T-helper 9 cell (primary cell): ENCODE results near the gene TEDC2.
"Not testable (repeated sequence)": the region's sequence is repeated elsewhere in the genome, so short reads cannot be mapped to it uniquely, and the experiment has no call there.

Experiments
- DNase-seq: peaks from one replicate; pipeline ENCODE4 v3.0.0-alpha.2; 2020

Gene TEDC2

DNA sequence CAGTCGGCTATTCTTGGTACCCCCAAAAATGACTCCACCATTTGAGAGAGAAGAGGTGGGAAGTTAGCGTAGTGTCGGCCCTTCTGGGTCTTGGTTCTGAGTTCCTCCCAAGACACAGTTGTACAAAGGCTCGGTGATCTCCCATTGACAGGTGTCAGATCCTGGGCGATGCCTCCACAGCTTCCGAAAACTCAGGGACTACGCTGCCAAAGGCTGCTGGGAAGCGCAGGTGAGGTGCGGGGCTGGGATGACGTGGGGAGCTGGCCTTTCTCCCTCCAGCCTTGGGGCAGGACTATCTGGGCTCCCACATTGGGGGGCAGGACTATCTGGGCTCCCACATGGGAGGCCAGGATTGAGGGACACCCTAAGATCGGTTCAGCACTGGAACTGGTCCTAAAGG lies 20.3 kb upstream of the TEDC2 start:
- no peak for DNase-seq

DNA sequence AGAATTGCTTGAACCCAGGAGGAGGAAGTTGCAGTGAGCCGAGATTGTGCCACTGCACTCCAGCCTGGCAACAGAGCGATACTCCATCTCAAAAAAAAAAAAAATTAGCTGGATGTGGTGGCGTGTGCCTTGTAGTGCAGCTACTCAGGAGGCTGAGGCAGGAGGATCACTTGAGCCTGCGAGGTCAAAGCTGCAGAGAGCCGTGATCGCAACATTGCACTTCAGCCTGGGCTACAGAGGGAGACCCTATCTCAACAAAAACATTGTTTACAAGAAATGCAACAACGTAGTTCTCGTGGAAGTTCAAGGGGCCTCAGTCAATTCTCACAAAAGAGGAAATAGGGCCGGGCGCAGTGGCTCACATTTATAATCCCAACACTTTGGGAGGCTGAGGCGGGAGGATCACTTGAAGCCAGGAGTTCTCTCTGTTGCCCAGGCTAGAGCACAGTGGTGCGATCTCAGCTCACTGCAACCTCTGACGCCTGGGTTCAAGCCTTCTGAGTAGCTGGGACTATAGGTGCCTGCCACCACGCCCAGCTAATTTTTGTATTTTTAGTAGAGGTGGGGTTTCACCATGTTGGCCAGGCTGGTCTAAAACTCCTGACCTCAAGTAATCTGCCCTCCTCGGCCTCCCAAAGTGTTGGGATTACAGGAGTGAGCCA lies 18.6 kb upstream of the TEDC2 start:
- DNase-seq: not testable (repeated sequence)

GRCh38 chr16:2443555-2443954 lies 16.4 kb upstream of the TEDC2 start:
- DNase-seq: no peak

- no peak for DNase-seq
These were observed 11.9 kb upstream of the TEDC2 start for GRCh38 chr16:2447920-2448583.

- no peak for DNase-seq
These were observed 10.8 kb upstream of the TEDC2 start for GRCh38 chr16:2449118-2449517.

DNA sequence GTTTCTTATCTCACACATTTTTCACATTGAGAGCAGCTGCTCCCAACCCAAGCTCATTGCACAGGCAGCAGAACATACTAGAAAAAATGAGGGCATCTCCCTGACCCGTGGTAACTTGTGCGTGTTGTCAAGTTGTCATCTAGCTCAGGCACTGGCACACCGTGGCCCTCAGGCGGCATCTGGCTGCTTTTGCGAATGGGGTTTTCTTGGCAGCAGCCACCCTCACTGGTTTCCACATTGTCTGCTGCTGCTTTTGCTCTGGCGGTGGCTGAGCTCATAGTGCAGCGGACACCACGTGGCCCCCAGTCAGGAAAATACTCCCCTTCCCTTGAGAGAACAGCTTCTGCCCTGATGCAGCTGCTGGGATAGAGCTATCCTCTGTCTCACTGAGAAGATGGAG lies 9.4 kb upstream of the TEDC2 start:
- no peak for DNase-seq

- no peak for DNase-seq
These were observed 8.9 kb upstream of the TEDC2 start for GRCh38 chr16:2450975-2451381.

- DNase-seq: no peak
These were observed 8.0 kb upstream of the TEDC2 start for GRCh38 chr16:2451851-2452320.

DNA sequence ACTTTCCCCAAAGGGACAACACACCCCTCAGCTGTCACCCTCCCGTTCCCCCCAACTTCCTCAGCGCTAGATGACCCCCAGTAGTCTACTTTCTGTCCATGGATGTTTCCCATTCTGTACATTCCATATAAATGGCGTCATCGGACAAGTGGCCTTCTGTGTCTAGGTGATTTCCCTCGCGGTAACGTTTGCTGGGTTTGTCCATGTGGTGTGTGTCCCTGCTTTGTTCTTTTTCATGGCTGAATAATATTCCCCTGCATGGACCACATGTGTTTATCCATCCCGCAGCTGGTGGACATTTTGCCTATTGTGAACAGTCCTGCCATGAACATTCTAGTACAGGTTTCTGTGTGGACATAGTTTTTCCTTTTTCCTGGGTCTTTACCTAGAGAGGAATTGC lies 7.3 kb upstream of the TEDC2 start:
- DNase-seq: no peak

GRCh38 chr16:2455081-2455845 lies 4.6 kb upstream of the TEDC2 start:
- no peak for DNase-seq

GRCh38 chr16:2456551-2457153 lies 3.3 kb upstream of the TEDC2 start:
- no peak for DNase-seq

DNA sequence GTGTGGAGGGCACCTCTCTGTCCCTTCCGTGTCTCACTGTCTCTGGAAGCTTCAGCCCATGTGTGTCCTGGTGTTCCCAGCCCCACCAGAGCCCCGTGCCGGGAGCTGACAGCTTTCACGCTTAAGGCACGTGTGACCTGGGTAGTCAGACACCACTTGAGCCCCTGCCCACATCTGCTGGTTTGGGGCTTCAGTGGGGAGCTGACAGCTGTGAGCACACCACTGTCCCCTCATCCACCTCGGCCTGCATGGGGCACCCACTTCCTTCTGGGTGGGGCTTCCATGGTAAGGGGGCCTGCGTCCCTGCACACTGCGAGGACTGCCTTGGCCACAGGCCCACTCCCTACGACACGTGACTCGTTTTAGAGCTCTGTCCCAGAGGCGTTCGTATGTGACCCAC lies 2.6 kb upstream of the TEDC2 start:
- no peak for DNase-seq

- no peak for DNase-seq
These were observed 2.0 kb upstream of the TEDC2 start for GRCh38 chr16:2457946-2458345.

DNA sequence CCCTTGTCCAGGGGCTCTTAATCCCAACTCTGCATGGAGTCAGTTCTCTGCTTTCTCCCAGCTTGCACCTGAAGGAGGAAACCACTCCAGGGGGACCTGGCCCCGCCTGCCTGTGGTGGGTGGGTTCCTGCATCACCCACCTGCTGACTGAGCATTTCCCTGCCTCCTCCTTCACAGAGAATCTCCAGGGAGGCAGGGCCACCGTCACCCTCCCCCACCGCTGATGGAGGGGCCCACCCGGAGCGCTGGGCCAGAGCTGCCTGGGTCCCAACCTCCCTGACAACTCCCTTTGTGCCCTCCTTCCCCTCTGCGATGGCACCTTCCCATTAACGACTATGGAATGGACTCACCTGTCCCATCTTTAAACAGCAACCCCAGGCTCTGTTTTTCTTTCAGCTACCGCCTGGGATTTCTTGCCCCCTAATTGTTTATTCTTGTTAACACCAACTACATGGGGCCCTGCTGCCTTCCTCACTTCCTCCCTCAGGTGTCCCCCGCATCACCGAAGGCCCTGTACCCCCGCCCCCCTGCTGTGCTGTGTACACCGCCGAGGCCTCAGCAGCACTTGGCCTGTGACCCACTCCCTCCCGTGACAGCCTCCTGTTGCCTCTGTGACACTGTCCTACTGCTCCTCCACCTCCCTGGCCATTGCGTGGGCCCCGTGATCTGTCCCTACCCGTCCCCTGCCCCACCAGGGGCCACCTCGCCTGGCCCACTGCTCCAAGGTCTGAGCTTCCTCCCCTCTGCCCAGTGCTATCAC lies 842 bp upstream of the TEDC2 start:
- DNase-seq: no peak

DNA sequence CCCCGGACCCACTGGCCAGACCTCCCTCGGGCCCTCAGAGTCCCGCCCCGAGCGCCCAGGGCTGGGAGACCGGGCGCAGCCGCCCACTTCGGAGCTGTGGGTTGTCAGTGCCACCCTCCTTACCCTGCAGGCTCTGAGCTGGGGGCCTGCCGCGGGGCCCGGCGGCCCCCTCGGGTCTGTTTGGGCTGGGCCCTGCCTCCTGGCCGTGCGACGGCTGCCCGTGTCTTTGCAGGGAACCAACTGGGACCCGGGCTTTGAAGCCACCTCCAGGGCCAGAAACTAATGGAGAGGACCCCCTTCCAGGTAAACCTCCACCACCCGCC lies 443 bp downstream of the TEDC2 start:
- no peak for DNase-seq

- DNase-seq: no peak
These were observed 1.0 kb downstream of the TEDC2 start for GRCh38 chr16:2460916-2461315.

- no peak for DNase-seq
These were observed 2.3 kb downstream of the TEDC2 start for GRCh38 chr16:2462031-2462866.

DNA sequence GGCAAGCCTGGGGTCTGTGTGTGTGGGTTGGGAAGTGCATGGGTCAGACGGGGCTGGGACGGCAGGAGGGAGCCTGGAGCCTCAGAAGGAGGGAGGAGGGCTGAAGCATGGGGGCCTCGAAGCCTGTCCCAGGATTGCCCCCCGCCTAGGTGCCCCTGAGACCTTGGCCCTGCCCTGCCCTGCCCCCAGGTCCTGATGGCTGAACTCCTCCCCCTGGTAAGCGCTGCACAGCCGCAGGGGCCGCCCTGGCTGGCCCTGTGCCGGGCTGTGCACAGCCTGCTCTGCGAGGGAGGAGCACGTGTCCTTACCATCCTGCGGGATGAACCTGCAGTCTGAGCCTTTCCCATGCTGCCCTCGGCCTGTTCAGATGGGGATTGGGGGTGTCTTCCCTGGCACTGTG lies 4.4 kb downstream of the TEDC2 start:
- no peak for DNase-seq

- DNase-seq: no peak
These were observed 5.9 kb downstream of the TEDC2 start for GRCh38 chr16:2465653-2466415.

GRCh38 chr16:2466667-2467527 lies 7.0 kb downstream of the TEDC2 start:
- no peak for DNase-seq
